ENCODE measurements around the gene GNAS. TPM values are rescaled to one million over a fixed set of nuclear protein-coding genes. Genes with fewer than 3 reads are reported as not detected.
A peak's percentile ranks its signal among the peaks of the same experiment; 100 is the strongest.

Gene GNAS
- total and polyA plus RNA-seq, 9 of the 15 experiments (the other 6 are each of a cell fraction or from before 2014, with no cell fraction given) = 128 to 648 (median 266) TPM

- TF ChIP-seq ZBTB1 (CRISPR knock-in tag; IDR thresholded peaks at IDR 0.05; ENCODE audit: borderline replicate concordance, low read depth) = no peak
- TF ChIP-seq SFPQ (IDR thresholded peaks at IDR 0.05; ENCODE audit: low read depth, low read length) = no peak
- no peak for TF ChIP-seq CREB1 (IDR thresholded peaks at IDR 0.05)
- TF ChIP-seq CREB1 (CRISPR knock-in tag; IDR thresholded peaks at IDR 0.05) = 0 out of 2 replicates have a peak, but pooled peaks have one; percentile 49
- no peak for TF ChIP-seq DMBX1 (CRISPR knock-in tag; IDR thresholded peaks at IDR 0.05; ENCODE audit: borderline replicate concordance)
- TF ChIP-seq CREM (IDR thresholded peaks at IDR 0.05; ENCODE audit: low read depth) = peak; percentile 77
- TF ChIP-seq HMGXB4 (CRISPR knock-in tag; IDR thresholded peaks at IDR 0.05) = no peak
- TF ChIP-seq E2F8 (IDR thresholded peaks at IDR 0.05; ENCODE audit: low read depth, partially characterized antibody) = no peak
- TF ChIP-seq KDM1A (IDR thresholded peaks at IDR 0.05) = 0 out of 4 replicates have a peak, but pooled peaks of 1 of the 2 experiments have one; percentile 50
- no peak for TF ChIP-seq IFI16 (CRISPR knock-in tag; IDR thresholded peaks at IDR 0.05)
- no peak for TF ChIP-seq ZNF609 (CRISPR knock-in tag; IDR thresholded peaks at IDR 0.05; ENCODE audit: borderline replicate concordance)
- no peak for TF ChIP-seq HNRNPL (IDR thresholded peaks at IDR 0.05; ENCODE audit: low read depth, low read length)
- no peak for TF ChIP-seq ZNF431 (CRISPR knock-in tag; IDR thresholded peaks at IDR 0.05)
Observed at GRCh38 chr20:58893355-58894120, 41.0 kb downstream of the GNAS start (continued).
